SH-SY5Y (cell line): Measurements from ENCODE around the gene MPC1.

Experiments
- GATA2 ChIP-seq: IDR thresholded peaks from 2 replicates; pipeline ENCODE4 v1.6.1; 2011; ENCODE audit warnings: mild to moderate bottlenecking, low read depth, low read length
- GATA3 ChIP-seq: IDR thresholded peaks from 2 replicates; pipeline ENCODE4 v1.6.1; 2011; ENCODE audit warnings: low read depth, mild to moderate bottlenecking, low read length, moderate library complexity

MPC1 gene

DNA sequence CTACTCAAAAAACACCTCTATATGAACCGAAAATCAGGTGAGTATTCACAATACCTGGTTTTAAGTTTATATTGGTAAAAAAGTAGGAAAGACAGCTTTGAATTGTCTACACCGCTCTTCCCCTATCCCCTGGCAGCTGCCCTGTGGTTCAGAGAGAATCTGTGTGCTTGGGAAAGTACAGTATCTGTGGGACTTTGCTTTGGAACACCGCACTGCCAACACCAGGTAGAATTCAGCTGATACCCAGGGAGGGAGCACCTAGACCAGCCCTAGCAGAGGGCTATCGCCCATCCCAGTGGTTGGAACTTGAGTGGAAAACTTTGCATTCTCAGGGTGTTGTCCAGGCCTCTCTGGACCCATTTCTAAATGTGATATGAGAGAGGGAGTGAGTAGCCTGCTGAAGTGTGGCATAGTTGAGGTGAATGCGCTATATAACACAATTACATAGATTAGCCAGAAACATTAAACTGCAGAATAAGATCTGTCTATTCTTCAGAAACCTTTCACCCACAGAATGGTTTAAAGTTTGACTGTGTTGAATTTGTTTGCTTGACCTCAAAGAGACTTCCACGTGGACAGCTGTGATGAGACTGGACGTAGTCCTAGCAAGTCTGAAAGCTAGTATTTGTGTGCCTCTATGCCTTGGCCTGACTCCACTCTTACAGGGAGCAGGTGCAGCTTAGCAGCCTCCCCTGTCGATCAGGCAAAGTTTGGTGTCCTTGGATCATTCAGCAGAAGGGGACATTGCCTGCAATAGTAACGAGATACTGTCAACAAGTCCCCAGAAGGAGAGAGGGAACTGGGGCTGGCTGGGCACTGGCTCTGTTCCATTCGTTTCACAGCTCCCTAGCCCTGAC, 11.5 kb upstream of the MPC1 start:
- TF ChIP-seq GATA3 (no peak), GATA2 (no peak)

DNA sequence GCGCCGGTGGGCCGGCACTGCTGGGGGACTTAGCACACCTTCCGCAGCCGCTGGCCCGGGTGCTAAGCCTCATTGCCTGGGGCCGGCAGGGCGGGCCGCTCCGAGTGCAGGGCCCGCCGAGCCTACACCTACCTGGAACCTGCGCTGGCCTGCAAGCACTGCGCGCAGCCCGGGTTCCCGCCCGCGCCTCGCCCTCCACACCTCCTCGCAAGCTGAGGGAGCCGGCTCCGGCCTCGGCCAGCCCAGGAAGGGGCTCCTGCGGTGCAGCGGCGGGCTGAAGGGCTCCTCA, 10.7 kb upstream of the MPC1 start:
- no peak for TF ChIP-seq GATA2
- no peak for TF ChIP-seq GATA3

DNA sequence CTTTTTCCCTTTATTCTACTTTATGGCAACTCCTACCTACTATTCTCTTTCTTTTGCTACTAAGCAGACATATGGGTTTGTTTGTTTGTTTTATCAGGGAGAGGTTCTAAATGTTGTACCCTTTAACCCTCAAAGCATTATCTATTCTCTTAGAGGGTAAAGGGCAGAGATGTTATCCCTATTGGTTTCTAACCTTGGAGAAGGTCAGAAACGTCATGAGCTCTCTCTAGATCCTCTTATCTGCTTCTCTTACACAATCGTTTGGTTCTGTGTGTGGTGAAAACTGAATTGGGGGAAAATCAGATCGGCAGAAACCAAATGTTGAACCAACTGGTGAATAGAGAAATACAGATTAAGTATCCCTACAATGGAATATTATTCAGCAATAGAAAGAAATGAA, 6.4 kb upstream of the MPC1 start:
- no peak for TF ChIP-seq GATA3
- TF ChIP-seq GATA2 = no peak

DNA sequence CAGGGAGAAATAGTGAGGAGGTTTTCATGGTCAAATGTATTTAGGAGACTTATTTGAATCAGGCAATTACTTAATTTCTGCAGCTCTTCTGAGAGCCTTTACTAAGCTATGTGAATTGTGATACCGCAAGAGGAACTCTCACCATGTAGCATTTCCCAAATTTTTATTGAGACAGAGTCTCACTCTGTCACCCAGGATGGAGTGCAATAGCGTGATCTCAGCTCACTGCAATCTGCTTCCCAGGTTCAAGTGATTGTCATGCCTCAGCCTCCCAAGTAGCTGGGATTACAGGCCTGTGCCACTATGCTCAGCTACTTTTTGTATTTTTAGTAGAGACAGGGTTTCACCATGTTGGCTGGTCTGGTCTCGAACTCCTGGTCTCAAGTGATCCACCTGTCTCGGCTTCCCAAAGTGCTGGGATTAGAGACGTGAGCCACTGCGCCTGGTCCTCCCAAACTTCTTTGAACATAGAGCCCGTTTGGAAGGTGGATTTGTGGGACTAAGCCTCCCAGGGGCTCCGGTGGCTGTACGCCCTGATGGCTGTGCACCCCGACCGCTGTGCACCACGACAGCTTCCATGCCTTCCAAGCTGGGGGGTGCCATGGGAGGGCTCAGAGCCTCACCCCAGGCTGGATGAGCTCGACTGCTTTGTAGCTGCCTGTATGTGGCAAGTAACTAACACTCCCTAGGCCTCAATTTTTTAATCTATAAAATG, 5.7 kb upstream of the MPC1 start:
- TF ChIP-seq GATA3 (no peak), GATA2 (no peak)

DNA sequence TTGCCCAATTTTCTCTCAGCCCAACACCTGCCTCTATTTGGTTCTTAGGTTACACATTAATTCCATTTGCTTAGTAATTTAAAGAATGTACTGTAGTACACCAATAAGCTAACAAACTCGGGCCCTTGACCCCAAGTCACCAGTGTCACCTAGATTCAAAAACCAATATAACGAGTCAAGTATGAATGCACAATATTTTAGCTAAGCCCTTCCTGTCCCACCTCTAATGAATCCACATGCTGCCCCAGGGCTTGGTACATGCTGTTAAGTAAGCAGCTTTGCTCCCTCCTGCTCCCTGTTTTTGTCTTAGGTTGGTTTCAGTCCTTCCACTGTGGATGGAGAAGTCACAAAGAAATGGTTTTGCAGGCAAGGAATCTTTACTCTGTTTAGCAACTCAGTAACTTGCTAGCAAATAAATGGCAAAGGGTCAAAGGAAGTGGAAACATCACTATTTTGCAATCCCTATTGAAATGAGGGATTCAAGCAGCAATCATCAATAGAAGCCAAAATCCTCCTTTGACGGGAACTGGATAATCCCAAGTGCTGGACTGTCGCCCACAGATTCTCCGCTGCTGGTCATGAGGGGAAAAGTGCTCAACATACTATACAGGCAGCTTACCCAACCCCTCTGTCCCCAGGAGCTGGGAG, 5.0 kb upstream of the MPC1 start:
- TF ChIP-seq GATA3 (no peak), GATA2 (no peak)

DNA sequence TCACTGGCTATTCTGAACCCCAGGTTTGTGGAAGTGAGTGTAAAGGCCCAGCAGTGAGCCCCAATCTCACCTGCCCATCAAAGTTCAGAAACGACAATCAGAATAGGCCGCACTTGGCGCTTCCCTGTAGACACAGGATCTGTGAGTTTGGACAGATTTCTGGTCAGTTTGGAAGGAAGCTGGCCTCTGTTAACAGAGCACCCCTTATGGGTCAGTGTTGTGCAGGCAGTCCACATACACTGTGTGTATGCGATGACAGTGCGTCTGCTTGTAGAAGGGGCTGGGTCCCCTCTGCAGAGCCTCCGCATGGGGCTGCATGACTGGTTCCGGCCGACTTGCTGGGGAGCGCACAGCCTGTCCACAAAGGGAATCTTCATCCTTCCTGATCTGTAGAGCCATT, 3.4 kb upstream of the MPC1 start:
- TF ChIP-seq GATA2 = no peak
- TF ChIP-seq GATA3 = no peak

DNA sequence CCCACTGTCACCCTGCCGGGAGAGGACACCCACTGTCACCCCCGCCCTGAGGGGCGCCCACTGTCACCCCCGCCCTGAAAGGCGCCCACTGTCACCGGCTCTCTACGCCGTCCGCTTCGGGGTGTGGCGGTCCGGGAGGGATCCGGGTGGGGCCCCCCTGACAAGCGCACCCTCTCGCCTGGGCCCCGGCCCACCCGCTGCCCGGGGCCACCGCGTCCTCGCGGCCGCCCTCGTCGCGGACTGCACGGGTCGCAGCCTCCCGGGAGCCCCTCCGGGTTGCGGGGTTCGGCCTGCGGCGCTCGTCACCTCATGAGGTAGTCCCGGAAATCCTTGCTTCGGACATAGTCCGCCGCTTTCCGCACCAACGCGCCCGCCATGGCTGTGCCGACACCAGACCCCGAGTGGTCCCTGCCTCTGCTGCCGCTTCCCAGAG, 224 bp downstream of the MPC1 start:
- TF ChIP-seq GATA3 (no peak), GATA2 (no peak)

DNA sequence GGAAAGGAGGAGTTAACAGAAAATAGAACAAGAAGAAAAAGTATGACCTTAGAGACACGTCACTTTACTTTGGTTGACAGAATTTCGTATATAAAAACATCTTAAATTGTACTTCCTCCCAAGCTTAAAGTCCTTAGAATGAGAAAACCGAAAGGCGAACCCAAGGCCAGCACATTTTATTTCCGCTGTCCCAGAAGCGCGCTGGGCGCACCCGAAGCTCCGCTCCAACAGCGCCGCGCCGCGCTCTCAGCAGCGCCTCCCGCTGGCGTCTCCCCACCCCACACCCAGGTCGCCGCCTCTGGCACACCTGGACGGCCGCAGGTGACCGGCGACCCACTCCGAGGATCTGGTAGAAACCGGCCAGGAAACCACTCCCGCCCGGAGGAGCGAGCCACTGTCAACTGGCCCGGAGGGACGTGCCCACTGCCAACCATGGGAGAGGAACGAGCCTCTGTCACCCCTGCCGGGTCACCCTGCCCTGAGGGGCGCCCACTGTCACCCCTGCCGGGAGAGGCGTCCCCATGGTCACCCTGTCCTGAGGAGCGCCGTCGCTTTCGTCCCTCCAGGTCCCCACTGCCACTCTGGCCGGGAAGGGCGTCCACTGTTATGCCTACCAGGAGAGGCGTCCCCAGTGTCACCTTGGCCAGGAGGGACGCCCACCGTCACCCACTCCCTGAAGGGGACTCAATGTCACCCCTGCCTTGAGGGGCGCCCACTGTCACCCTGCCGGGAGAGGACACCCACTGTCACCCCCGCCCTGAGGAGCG, 824 bp downstream of the MPC1 start:
- TF ChIP-seq GATA3 (no peak), GATA2 (no peak)

DNA sequence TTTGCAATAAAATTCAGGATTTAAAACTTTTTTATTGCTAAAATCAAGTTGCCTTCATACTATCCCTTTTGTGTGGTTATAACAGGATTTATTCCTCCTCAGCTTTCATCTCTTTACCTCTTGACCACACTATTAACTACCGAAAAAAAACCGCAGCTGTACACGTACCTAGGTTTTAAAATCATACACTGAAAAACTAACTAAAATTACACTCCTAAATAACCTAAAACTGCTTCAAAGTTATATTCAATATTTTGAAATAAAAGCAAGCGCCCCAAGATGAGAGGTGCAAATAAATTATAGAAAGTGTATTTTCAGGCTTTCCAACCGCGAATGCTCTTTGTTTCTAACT, 1.4 kb downstream of the MPC1 start:
- TF ChIP-seq GATA2 (no peak), GATA3 (no peak)

DNA sequence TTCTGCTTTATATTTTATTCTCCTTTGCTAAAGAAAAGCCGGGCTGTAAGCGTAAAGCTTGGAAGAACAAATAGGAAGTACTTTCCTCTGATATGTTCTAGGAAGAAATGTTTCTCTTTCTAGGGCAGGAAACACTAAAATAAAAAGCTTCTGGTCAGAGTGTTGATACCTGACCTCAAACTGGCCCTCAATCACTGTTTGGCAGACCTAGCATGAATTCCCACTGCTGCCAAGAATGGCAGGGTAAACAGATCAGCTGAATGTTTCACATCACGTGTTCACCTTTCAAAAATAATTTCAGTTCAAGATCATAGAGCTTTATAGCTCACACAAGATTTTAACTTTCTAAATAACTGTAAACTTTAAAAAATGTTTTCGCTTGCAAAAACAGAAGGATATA, 2.9 kb downstream of the MPC1 start:
- no peak for TF ChIP-seq GATA3
- TF ChIP-seq GATA2 = no peak

DNA sequence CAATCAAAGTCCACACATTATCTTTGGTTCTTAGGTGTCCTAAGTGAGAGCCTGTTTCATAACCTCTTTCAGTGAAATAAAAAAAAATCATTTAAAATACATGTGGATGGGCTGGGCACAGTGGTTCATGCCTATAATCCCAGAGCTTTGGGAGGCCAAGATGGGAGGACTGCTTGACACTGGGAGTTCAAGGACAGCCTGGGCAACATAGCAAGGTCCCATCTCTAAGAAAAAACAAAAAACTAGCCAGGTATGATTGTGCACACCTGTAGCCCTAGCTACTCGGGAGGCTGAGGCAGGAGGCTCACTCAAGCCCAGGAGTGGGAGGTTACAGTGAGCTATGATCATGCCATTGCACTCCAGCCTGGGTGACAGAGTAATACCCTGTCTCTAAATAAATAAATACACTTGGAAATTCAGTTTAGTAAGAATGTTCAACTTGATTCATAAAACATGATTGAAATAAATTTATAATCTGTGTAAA, 3.6 kb downstream of the MPC1 start:
- TF ChIP-seq GATA3 (no peak), GATA2 (no peak)

DNA sequence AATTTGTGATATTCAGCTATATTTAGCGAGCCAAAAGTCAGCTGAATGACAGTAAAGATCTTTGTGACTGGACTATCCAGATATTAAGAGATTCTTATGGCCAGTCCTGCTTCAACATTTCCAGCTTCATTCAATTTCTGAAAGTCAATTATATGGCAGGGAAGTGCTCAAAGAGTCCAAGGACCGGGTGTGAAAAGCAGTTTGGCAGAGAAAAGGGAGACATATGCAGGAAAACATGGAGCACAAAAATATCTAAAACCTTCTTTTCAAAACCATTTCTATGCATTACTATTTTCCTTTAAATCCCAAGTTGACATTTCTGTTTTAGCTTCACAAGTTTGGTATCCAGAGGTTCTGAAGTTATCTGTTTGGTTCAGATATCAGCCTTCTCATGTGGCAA, 5.0 kb downstream of the MPC1 start:
- TF ChIP-seq GATA3 (no peak), GATA2 (no peak)

DNA sequence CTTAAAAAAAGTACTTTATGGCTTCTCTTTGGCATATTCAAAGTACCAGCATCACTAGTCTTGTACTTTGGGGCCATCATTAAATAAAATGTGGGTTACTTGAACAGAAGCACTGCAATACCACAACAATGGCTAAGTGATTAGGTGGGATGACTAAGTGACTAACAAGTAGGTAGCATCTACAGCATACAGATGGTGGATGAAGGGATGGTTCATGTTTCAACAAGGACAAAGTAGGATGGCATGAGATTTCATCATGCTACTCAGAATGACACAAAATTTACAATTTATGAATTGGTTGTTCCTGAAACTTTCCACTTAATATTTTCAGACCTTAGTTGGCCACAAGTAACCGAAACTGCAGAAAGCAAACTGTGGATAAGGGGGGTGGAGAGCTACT, 7.7 kb downstream of the MPC1 start:
- no peak for TF ChIP-seq GATA2
- TF ChIP-seq GATA3 = no peak

DNA sequence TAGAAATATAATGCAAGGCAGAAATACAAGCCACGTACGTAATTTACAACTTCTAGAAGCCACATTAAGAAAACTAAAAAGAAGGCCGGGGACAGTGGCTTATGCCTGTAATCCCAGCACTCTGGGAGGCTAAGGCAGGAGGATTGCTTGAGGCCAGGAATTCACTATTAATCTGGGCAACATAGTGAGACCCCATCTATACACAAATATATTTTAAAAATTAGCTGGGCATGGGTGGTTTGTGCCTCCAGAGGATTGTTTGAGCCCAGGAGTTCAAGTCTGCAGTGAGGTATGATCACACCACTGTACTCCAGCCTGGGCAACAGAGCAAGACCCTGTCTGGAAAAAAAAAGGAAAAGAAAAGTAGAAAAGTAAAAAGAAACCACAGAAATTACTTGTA, 12.3 kb downstream of the MPC1 start:
- TF ChIP-seq GATA2 = no peak
- no peak for TF ChIP-seq GATA3
